ELF-1 (cell line): ENCODE results near the gene ELP6.
"Not testable (repeated sequence)": the region's sequence is repeated elsewhere in the genome, so short reads cannot be mapped to it uniquely, and the experiment has no call there.

ENCODE experiments used
- DNase-seq: peaks from one replicate; pipeline ENCODE4 v3.0.0-alpha.2; 2016; ENCODE audit warnings: low read depth, low spot score

ELP6 gene

DNA sequence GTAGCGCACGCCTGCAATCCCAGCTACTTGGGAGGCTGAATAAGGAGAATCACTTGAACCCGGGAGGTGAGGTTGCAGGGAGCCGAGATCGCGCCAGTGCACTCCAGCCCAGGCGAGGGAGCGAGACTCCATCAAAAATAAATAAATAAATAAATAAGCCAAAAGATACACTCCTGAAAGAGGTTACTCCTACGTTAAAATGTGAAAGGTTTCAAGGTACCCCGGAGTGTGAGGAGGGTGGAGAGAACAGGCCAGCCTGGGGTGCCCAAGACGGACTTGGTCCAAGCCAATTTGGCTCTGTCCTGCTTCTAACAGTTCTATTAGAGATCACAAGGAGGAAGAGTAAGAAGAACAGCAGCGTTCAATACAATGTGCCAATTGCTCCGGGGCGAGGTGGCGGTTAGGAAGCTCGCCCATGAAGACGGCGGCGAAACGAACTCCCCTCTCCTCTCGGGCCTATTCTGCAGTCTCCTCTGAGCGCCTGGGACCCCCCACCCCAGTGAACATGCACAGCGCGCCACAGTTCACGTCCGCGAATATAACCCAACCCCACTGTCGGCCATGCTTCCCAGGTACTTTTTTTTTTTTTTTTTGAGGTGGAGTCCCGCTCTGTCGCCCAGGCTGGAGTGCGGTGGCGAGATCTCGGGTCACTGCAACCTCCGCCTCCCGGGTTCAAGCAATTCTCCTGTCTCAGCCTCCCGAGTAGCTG lies 942 bp downstream of the ELP6 start:
- DNase-seq: peak; percentile 47

DNA sequence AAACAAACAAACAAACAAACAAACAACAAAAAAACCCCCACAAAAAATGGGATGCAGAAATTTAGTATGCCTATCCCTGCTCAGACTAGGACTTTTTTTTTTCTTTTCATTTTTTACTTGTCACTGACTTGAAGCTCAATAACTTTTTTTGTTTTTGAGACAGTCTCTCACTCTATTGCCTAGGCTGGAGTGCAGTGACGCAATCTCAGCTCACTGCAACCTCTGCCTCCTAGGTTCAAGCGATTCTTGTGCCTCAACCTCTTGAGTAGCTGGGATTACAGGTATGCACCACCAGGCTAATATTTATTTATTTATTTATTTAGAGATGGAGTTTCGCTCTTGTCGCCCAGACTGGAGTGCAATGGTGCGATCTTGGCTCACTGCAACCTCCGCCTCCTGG lies 8.2 kb downstream of the ELP6 start:
- not testable (repeated sequence) for DNase-seq

DNA sequence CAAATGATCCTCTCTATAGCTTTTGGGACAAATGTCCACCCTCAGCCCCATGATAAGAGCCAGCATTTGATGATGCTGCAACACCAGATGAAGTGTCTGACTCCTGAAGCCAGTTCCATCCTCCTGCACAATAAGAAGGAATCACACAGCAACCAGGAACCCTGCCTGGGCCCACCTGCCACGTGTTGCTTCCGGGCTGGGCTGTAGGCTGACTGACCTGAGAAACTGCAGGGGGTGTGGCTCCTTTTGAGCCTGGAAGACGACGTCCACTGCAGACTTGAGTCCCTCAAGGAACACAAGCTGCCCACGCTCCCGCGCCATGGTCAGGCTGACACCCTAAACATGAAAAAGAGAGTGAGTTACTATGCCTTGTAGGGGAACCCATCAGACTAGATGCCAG lies 9.4 kb downstream of the ELP6 start:
- DNase-seq: no peak

DNA sequence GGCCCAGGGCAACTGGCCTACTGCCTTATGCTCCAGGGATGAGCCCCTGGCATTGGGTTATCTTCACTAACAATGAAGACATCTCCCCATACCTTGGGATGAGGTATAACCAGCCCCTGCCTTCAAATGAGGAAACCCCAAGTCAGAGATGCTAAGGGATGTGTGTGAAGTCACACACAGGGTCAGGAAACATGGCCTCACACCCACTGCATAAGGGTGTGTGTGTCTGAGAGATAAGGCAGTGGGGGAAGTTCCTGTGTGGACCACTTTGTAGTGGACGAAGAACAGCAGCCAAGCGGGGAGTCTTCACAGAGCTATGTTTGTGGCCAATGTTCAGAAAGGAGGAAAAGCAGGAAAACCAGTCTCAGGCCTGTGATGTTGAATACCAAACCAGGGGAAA lies 10.5 kb downstream of the ELP6 start:
- DNase-seq: no peak

GRCh38 chr3:47496892-47497291 lies 16.6 kb downstream of the ELP6 start:
- no peak for DNase-seq

- DNase-seq: no peak
Observed at GRCh38 chr3:47495886-47496285, 17.6 kb downstream of the ELP6 start.

GRCh38 chr3:47495111-47495510 lies 18.4 kb downstream of the ELP6 start:
- no peak for DNase-seq

GRCh38 chr3:47491777-47492176 lies 21.7 kb downstream of the ELP6 start:
- DNase-seq: no peak

- no peak for DNase-seq
Observed at GRCh38 chr3:47491186-47491585, 22.3 kb downstream of the ELP6 start.

- DNase-seq: no peak
Observed at GRCh38 chr3:47487265-47487664, 26.2 kb downstream of the ELP6 start.

DNA sequence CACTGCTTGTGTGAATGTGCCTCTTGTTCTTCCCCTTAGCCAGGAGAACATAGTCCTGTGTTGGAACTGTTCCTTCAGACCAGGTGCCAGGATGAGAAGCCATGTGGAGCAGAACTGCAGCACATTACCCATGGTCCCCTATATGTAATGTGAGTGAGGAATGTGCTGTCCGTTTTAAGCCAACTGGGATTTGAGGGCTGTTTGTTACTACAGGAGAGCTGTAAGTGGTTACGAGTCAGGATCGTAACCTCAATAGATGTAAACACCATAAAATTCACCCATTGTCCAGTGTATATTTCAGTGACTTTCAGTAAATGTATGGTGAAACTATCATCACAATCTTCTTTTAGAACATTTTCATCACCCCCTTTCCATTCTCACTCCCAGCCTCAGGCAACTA lies 27.7 kb downstream of the ELP6 start:
- no peak for DNase-seq

DNA sequence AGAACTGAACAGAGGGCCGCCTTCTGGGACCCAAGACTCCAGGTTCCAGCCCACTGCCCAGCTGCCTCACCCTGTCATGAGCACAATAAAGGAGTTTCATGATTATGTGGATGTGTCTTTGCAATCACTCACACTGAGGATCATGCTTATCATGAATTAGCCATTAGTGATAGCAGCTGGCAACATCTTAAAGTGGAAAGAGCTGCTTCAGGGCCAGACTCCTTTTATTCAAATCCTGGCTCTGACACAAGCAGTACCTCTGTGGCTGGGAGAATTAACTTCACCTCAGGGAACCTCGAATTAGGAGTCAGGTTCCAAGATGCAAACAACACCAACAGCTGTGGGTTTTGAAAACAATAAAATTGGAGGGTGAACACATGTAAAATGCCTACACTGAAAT lies 31.1 kb downstream of the ELP6 start:
- DNase-seq: peak; percentile 32

DNA sequence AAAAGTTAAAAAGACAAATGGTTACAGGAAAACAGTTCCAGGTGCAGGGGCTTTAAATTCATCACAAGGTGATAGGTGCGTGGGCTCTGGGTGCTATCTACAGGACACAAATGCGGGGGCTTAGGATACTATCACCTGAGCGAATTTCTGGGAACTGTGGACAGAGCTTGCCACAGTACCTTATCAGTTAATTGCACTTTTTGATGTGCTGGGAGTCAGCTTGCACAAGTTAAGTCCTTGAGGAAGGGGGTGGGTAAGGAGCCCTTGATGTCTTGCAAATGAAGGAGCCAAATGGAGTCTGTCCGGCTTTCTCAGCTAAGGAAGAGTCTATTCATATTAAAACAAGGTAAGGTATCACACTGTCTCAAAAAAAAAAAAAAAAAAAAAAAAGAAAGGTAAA lies 31.7 kb downstream of the ELP6 start:
- DNase-seq: peak; percentile 44

DNA sequence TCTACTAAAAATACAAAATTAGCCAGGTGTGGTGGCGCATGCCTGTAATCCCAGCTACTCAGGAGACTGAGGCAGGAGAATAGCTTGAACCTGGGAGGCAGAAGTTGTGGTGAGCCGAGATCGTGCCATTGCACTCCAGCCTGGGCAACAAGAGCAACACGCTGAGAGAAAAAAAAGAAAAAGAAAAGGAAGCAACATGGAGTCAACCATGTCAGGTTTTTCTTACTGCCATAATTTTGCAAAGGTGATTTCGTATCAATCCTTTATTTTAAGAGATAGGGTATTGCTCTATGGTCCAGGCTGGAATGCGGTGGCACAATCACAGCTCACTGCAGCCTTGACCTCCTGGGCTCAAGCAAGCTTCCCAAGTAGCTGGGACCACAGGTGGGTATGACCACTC lies 33.2 kb downstream of the ELP6 start:
- DNase-seq: not testable (repeated sequence)

DNA sequence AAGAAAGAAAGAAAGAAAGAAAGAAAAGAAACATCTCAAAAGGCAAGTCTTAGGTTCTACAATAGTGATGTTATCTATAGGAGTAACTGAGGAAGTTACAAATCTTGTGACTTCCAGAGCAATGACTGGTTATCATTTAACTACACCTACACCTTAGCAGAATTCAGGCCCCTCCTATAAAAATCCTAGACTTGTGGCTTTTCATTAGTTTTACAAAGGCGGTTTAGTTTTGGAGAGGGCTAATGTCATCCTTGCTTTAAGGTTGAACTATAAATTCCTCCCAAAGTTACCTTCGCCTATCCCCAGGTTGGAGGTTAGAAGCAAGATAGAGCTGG lies 33.7 kb downstream of the ELP6 start:
- no peak for DNase-seq

GRCh38 chr3:47478022-47478421 lies 35.5 kb downstream of the ELP6 start:
- DNase-seq: no peak

DNA sequence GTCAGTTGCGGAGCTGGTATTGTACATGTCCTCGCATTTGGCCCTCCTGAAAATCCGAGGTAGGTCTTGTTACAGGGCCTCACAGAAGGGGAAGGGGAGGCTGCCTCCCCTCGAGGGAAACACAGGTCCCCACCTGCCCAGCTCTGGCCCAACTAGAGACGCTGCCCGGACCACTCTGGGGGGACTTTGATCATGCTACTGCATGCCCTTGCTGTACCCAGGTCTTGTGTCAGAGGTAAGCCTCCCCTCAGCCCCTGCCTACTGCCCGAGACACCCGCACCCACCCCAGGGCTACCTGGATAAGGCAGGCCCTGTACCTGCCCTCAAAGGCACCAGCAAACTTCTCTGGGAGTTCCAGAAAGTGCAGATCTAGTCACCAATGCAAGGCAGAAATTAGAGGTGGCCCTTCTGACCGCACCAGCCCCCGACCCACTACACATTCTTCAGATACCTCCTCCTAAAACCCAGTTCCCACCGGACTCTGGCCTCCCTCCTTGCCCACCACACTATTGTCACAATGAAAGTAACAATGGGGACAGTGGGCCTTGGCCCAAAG lies 36.8 kb downstream of the ELP6 start:
- no peak for DNase-seq

- DNase-seq: no peak
Observed at GRCh38 chr3:47476330-47476626, 37.2 kb downstream of the ELP6 start.

- DNase-seq: peak; percentile 95
Observed at GRCh38 chr3:47475570-47476329, 37.8 kb downstream of the ELP6 start, which contains the start of gene SCAP. TSS of gene SCAP (minus strand) at chr3:47475941. CDS start at chr3:47442993, 32,948 bp downstream.

- peak; percentile 30 for DNase-seq
Observed at GRCh38 chr3:47475029-47475569, 38.4 kb downstream of the ELP6 start.

- no peak for DNase-seq
Observed at GRCh38 chr3:47473391-47473790, 40.1 kb downstream of the ELP6 start.

DNA sequence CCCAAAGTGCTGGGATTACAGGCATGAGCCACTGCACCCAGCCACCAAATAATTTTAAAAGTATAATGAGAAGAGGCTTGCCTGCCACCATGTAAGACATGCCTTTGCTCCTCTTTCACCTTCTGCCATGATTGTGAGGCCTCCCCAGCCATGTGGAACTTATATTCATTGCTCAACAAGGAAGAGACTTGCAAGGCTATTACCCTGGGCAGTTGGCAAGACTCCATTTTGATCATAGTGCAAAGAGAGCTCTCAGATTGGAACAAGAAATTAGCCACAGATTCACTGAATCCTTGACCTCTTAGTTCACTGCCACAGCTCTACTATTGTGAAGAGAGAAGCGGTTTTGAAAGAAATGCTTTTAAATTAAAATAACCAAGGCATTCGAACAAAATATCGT lies 43.9 kb downstream of the ELP6 start:
- DNase-seq: no peak

- DNase-seq: not testable (repeated sequence)
Observed at GRCh38 chr3:47468315-47468714, 45.2 kb downstream of the ELP6 start.
